Upper lobe of right lung (tissue), 1 donor: ENCODE data around the gene SDK2. TPM values are rescaled to one million over a fixed set of nuclear protein-coding genes. Genes with fewer than 3 reads are reported as not detected.

ENCODE experiments used
- ATAC-seq: fragments of 200-7000 bp; cut with Tn5 transposase; one replicate; pipeline ENCODE4 v1.9.1; 2020; ENCODE audit warnings: mild to moderate bottlenecking, moderate library complexity
- DNase-seq: peaks from one replicate; pipeline ENCODE4 v3.0.0-alpha.2; 2020
- H3K27ac ChIP-seq: fragments of 200-600 bp; one replicate; pipeline ENCODE4 v1.8.0; 2022
- H3K27me3 ChIP-seq: fragments of 200-600 bp; one replicate; pipeline ENCODE4 v1.8.0; 2022; ENCODE audit warnings: mild to moderate bottlenecking
- H3K36me3 ChIP-seq: fragments of 200-600 bp; one replicate; pipeline ENCODE4 v1.8.0; 2022
- H3K4me1 ChIP-seq: fragments of 200-600 bp; one replicate; pipeline ENCODE4 v1.8.0; 2022
- H3K4me3 ChIP-seq: fragments of 200-600 bp; one replicate; pipeline ENCODE4 v1.8.0; 2022; ENCODE audit warnings: mild to moderate bottlenecking
- H3K9me3 ChIP-seq: fragments of 200-600 bp; one replicate; pipeline ENCODE4 v1.8.0; 2022
- CTCF ChIP-seq: fragments of 200-600 bp; IDR thresholded peaks from one replicate; pipeline ENCODE4 v1.8.0; 2022; ENCODE audit warnings: antibody characterized with exemption
- intact Hi-C: fragments of 100-400 bp; cut with DNase I; formaldehyde crosslinking; loops from one replicate; pipeline ENCODE4 v1.11.0; 2022
- total RNA-seq: library from RNA; stranded (reverse); fragmentation: NEBNext Ultra II Directional; extraction: Animal tissue kit (Norgen Biotek cat#: 25700); gene quantifications from one replicate; pipeline ENCODE4 v1.2.1, GENCODE V29; 2021
- donor health status: DM: no; HTN: yes; CAD: no; lungs with severe emphysema.

SDK2 gene
- total RNA-seq, 1 donor from 2014 or later = 2.3 TPM

- no peaks in the 10 kb centered on the region for H3K27me3 ChIP-seq
- no peak overlapping the region for H3K27ac ChIP-seq
- no peaks in the 10 kb centered on the region for H3K4me1 ChIP-seq
- no peaks in the 10 kb centered on the region for H3K36me3 ChIP-seq
- no peak for TF ChIP-seq CTCF
- intact Hi-C loops = no loop called here
- no peak for ATAC-seq
- H3K4me3 ChIP-seq = no peak overlapping the region
- DNase-seq = no peak
- H3K9me3 ChIP-seq = no peaks in the 10 kb centered on the region
These were observed 191.2 kb downstream of the SDK2 start for GRCh38 chr17:73453090-73453489.

DNA sequence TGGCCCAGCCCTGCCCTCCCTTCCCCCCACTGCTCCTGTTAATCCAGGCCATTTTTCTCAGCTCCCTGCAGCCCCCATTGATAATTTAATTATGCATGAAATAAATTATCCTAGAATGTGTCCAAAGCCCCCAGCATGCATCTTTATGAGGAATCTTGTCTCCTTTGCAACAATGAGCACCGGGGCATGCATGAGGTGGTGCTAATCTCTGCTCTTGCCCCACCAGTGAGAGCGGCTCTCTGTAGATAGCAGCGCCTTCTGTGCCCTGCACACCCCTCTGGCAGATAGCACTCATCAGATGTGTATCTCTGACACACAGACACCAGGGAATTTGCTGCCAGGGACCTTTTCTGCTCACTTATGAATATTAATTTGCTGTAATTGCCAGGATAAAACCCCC is 192.2 kb downstream of the SDK2 start:
- DNase-seq = no peak
- TF ChIP-seq CTCF = no peak
- Histone ChIP-seq H3K27me3 (no peaks in the 10 kb centered on the region), H3K9me3 (no peaks in the 10 kb centered on the region), H3K36me3 (no peaks in the 10 kb centered on the region), H3K4me3 (no peak overlapping the region), H3K27ac (no peak overlapping the region), H3K4me1 (no peaks in the 10 kb centered on the region)
- no peak for ATAC-seq
- intact Hi-C loops = no loop called here

DNA sequence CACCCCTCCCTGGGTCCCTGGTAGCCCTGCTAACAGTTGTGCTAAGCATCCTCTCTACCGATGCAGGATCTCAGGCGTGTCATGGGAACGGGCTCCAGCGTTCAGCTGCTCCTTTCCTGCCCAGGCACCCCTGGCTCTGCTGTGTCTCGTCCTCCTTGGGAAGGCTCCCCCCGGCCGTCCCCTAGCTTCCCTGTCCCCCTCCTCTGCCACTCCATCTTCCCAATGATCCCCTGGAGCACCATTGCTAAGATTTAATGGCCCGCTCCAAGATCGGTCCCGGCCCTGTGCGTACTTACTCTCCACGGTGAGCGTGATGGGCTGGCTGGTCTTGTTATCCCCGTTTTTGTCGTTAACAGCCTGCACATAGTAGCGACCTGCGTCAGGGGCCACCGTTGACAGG is 196.9 kb downstream of the SDK2 start:
- Histone ChIP-seq H3K36me3 (no peaks in the 10 kb centered on the region), H3K4me3 (no peak overlapping the region), H3K27ac (no peak overlapping the region), H3K27me3 (no peaks in the 10 kb centered on the region), H3K4me1 (no peaks in the 10 kb centered on the region), H3K9me3 (no peaks in the 10 kb centered on the region)
- ATAC-seq (no peak), DNase-seq (no peak)
- TF ChIP-seq CTCF = no peak
- intact Hi-C loops = no loop called here

DNA sequence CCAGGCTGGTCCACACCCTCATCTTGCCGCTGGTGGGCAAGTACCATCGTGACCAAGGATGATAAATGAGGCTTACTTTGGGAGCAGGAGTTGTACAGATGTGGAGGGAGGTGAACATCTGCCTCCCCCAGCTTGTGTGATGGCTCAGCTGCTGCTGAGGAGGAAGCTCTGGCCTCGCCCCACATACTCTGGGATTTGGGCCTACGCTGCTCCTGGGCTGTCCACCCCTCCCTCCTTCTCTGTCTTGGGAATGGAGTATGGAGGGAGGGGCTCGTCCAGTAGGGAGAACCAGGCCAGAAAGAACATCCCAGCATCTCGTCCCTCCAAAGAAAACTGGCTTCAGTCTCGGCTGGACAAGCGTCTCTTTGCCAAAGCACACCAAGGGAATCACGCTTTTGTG is 197.6 kb downstream of the SDK2 start:
- intact Hi-C loops = no loop called here
- Histone ChIP-seq H3K36me3 (no peaks in the 10 kb centered on the region), H3K4me3 (no peak overlapping the region), H3K27ac (no peak overlapping the region), H3K27me3 (no peaks in the 10 kb centered on the region), H3K9me3 (no peaks in the 10 kb centered on the region), H3K4me1 (no peaks in the 10 kb centered on the region)
- DNase-seq = no peak
- peak; percentile 18 for ATAC-seq
- TF ChIP-seq CTCF = no peak

- ATAC-seq (no peak), DNase-seq (no peak)
- no peaks in the 10 kb centered on the region for H3K27me3 ChIP-seq
- no peak overlapping the region for H3K27ac ChIP-seq
- no peaks in the 10 kb centered on the region for H3K4me1 ChIP-seq
- intact Hi-C loops = no loop called here
- H3K9me3 ChIP-seq = no peaks in the 10 kb centered on the region
- no peak for TF ChIP-seq CTCF
- no peaks in the 10 kb centered on the region for H3K36me3 ChIP-seq
- no peak overlapping the region for H3K4me3 ChIP-seq
These were observed 198.8 kb downstream of the SDK2 start for GRCh38 chr17:73445466-73445865.

- ATAC-seq (no peak), DNase-seq (no peak)
- Histone ChIP-seq H3K36me3 (no peaks in the 10 kb centered on the region), H3K4me3 (no peak overlapping the region), H3K27ac (no peak overlapping the region), H3K27me3 (no peaks in the 10 kb centered on the region), H3K4me1 (no peaks in the 10 kb centered on the region), H3K9me3 (no peaks in the 10 kb centered on the region)
- intact Hi-C loops = no loop called here
- no peak for TF ChIP-seq CTCF
These were observed 200.2 kb downstream of the SDK2 start for GRCh38 chr17:73444021-73444420.
